ENCODE measurements around the gene CAPRIN1. TPM values are rescaled to one million over a fixed set of nuclear protein-coding genes. Genes with fewer than 3 reads are reported as not detected.

CAPRIN1 gene
- total and polyA plus RNA-seq, 2 experiments from 2014 or later: 127 to 176 TPM

GRCh38 chr11:34044664-34045485 lies 6.7 kb upstream of the CAPRIN1 start:
- H3K9me2 ChIP-seq (ENCODE audit: insufficient read depth): no peaks in the 10 kb centered on the region
- peaks cover 3% of the 10 kb centered on the region for H3F3A ChIP-seq (ENCODE audit: insufficient read depth)
- H3K36me3 ChIP-seq (ENCODE audit: low read depth): no peaks in the 10 kb centered on the region
- peak; percentile 69 for DNase-seq
- TF ChIP-seq EZH2phosphoT487 (IDR thresholded peaks at IDR 0.05; ENCODE audit: insufficient read depth, low read depth) (no peak), EZH2 (IDR thresholded peaks at IDR 0.05; ENCODE audit: insufficient read depth, poor library complexity, severe bottlenecking) (no peak)
- H3K79me2 ChIP-seq (ENCODE audit: insufficient read depth): no peaks in the 10 kb centered on the region
- no peak overlapping the region for H3K4me2 ChIP-seq (ENCODE audit: unreplicated experiment)
- H4K20me1 ChIP-seq (ENCODE audit: insufficient read depth): no peaks in the 10 kb centered on the region
- H3K9ac ChIP-seq: no peak overlapping the region
- no peaks in the 10 kb centered on the region for H3K4me1 ChIP-seq (ENCODE audit: insufficient read depth)
- peak overlapping the region; percentile 65 for H2AFZ ChIP-seq
- 77 to 79% methylated on average over 27 of the region's 27 CpGs for WGBS, 2 experiments (ENCODE audit: low coverage in 1 of 2, low lambda C conversion rate in 2 of 2, missing lambda C conversion rate in 2 of 2)
- H3K27me3 ChIP-seq (replicated peaks; ENCODE audit: insufficient read depth): no peaks in the 10 kb centered on the region
- H3K27ac ChIP-seq: no peak overlapping the region
- no peak overlapping the region for H3K4me3 ChIP-seq
- in situ Hi-C loops (cut with MboI): no loop called here
- H3K9me3 ChIP-seq (ENCODE audit: low read depth): no peaks in the 10 kb centered on the region

GRCh38 chr11:34049028-34049427 lies 2.5 kb upstream of the CAPRIN1 start:
- Histone ChIP-seq H3K4me3 (no peak overlapping the region), H3K9me3 (ENCODE audit: low read depth) (no peaks in the 10 kb centered on the region), H2AFZ (no peak overlapping the region), H3K27me3 (replicated peaks; ENCODE audit: insufficient read depth) (no peaks in the 10 kb centered on the region), H3K4me2 (ENCODE audit: unreplicated experiment) (no peak overlapping the region), H3K79me2 (ENCODE audit: insufficient read depth) (peaks cover 19% of the 10 kb centered on the region), H3K4me1 (ENCODE audit: insufficient read depth) (peaks cover 11% of the 10 kb centered on the region), H3K27ac (no peak overlapping the region), H3F3A (ENCODE audit: insufficient read depth) (peaks cover 30% of the 10 kb centered on the region), H3K9me2 (ENCODE audit: insufficient read depth) (no peaks in the 10 kb centered on the region), H3K36me3 (ENCODE audit: low read depth) (no peaks in the 10 kb centered on the region), H3K9ac (no peak overlapping the region), H4K20me1 (ENCODE audit: insufficient read depth) (no peaks in the 10 kb centered on the region; the same call in 1 of the 2 replicates)
- in situ Hi-C loops (cut with MboI): no loop called here
- TF ChIP-seq EZH2phosphoT487 (IDR thresholded peaks at IDR 0.05; ENCODE audit: insufficient read depth, low read depth) (no peak), EZH2 (IDR thresholded peaks at IDR 0.05; ENCODE audit: insufficient read depth, poor library complexity, severe bottlenecking) (no peak)
- no peak for DNase-seq
- WGBS, 2 experiments (ENCODE audit: low coverage in 1 of 2, low lambda C conversion rate in 2 of 2, missing lambda C conversion rate in 2 of 2): 63 to 65% methylated on average over 4 of the region's 4 CpGs

GRCh38 chr11:34050581-34051348 lies 766 bp upstream of the CAPRIN1 start:
- H3K27ac ChIP-seq: peak overlapping the region; percentile 99
- H3K4me3 ChIP-seq: peak overlapping the region; percentile 99
- H3F3A ChIP-seq (ENCODE audit: insufficient read depth): peaks cover 37% of the 10 kb centered on the region
- in situ Hi-C loops (cut with MboI): no loop called here
- peak overlapping the region; percentile 89 for H2AFZ ChIP-seq
- peak overlapping the region; percentile 98 for H3K9ac ChIP-seq
- TF ChIP-seq EZH2phosphoT487 (IDR thresholded peaks at IDR 0.05; ENCODE audit: insufficient read depth, low read depth): no peak
- TF ChIP-seq EZH2 (IDR thresholded peaks at IDR 0.05; ENCODE audit: insufficient read depth, poor library complexity, severe bottlenecking): no peak
- no peaks in the 10 kb centered on the region for H3K9me2 ChIP-seq (ENCODE audit: insufficient read depth)
- no peaks in the 10 kb centered on the region for H3K9me3 ChIP-seq (ENCODE audit: low read depth)
- H3K4me2 ChIP-seq (ENCODE audit: unreplicated experiment): peak overlapping the region; percentile 99
- H3K4me1 ChIP-seq (ENCODE audit: insufficient read depth): peaks cover 23% of the 10 kb centered on the region
- peak; percentile 93 for DNase-seq
- peaks cover 13% of the 10 kb centered on the region for H3K36me3 ChIP-seq (ENCODE audit: low read depth)
- no peaks in the 10 kb centered on the region; the same call in 1 of the 2 replicates for H4K20me1 ChIP-seq (ENCODE audit: insufficient read depth)
- H3K27me3 ChIP-seq (replicated peaks; ENCODE audit: insufficient read depth): no peaks in the 10 kb centered on the region
- WGBS, 2 experiments (ENCODE audit: low coverage in 1 of 2, low lambda C conversion rate in 2 of 2, missing lambda C conversion rate in 2 of 2): 2% methylated on average over 14 of the region's 14 CpGs
- H3K79me2 ChIP-seq (ENCODE audit: insufficient read depth): peaks cover 36% of the 10 kb centered on the region

GRCh38 chr11:34052036-34052607 lies 591 bp downstream of the CAPRIN1 start:
- Histone ChIP-seq H3K9me3 (ENCODE audit: low read depth) (no peaks in the 10 kb centered on the region), H3K9ac (peak overlapping the region; percentile 98), H3K4me1 (ENCODE audit: insufficient read depth) (peaks cover 37% of the 10 kb centered on the region), H3K27me3 (replicated peaks; ENCODE audit: insufficient read depth) (no peaks in the 10 kb centered on the region), H3K4me3 (peak overlapping the region; percentile 99), H3K9me2 (ENCODE audit: insufficient read depth) (no peaks in the 10 kb centered on the region), H3K36me3 (ENCODE audit: low read depth) (peaks cover 21% of the 10 kb centered on the region), H4K20me1 (ENCODE audit: insufficient read depth) (peaks cover 12% of the 10 kb centered on the region; the same call in 1 of the 2 replicates), H3F3A (ENCODE audit: insufficient read depth) (peaks cover 40% of the 10 kb centered on the region), H3K27ac (peak overlapping the region; percentile 99), H3K79me2 (ENCODE audit: insufficient read depth) (peaks cover 50% of the 10 kb centered on the region), H3K4me2 (ENCODE audit: unreplicated experiment) (peak overlapping the region; percentile 97), H2AFZ (peak overlapping the region; percentile 89; the same call in 1 of the 2 replicates)
- TF ChIP-seq EZH2phosphoT487 (IDR thresholded peaks at IDR 0.05; ENCODE audit: insufficient read depth, low read depth): no peak
- no peak for TF ChIP-seq EZH2 (IDR thresholded peaks at IDR 0.05; ENCODE audit: insufficient read depth, poor library complexity, severe bottlenecking)
- peak; percentile 94 for DNase-seq
- 0 to 2% methylated on average over 27 to 81 of the region's 82 CpGs for WGBS, 2 experiments (ENCODE audit: low coverage in 1 of 2, low lambda C conversion rate in 2 of 2, missing lambda C conversion rate in 2 of 2)
- in situ Hi-C loops (cut with MboI): no loop called here
